ENCODE results near the gene C2CD3. TPM values are rescaled to one million over a fixed set of nuclear protein-coding genes. Genes with fewer than 3 reads are reported as not detected.
"Not testable (repeated sequence)": the region's sequence is repeated elsewhere in the genome, so short reads cannot be mapped to it uniquely, and the experiment has no call there.

C2CD3 gene
- polyA plus RNA-seq, 1 donor from 2014 or later = 7.5 TPM

DNA sequence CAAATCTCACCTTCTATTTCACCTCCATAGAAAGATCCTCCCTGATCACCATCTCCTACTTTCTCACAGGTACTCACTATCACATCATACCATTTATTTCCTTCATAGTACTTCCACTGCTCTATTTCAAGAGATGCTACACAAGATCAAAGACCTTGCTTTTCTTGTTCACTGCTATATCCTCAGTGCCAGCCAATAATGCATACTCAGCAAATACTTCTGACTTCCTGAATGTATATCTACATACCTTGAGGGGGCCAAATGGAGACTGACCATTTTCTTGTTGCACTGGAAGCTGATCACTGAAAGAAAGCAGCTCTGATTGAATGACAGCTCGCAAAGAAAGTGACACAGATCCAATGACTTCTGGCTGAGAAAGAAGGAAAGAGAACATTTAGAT, 64.7 kb downstream of the C2CD3 start:
- Mint-ChIP-seq H3K4me3 (no peak overlapping the region), H3K9me3 (no peaks in the 10 kb centered on the region), H3K4me1 (peaks cover 0 to 2% (median 0%) of the 10 kb centered on the region in 3 donors), H3K27ac (no peak overlapping the region), H3K27me3 (no peaks in the 10 kb centered on the region), H3K36me3 (peaks cover 19% of the 10 kb centered on the region)

DNA sequence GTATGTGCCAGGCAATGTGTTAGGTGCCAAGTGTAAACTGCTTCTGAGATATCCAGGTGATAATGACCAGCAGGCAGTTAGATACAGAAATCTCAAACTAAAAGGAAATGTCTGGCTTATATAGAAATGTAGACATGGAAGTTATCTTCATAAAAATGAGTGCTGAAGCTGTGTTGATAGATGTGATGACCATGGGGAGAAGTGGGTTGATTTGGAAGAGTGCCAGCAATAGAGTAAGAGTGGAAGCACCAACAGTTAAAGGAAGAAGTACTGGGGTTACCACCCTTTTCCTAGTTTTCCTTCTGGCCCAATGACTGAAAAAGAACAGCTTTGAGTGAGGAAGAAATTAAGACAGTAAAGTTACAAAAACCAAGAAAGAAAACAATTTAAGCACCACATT, 68.5 kb downstream of the C2CD3 start:
- H3K4me1 Mint-ChIP-seq = peaks cover 3 to 8% (median 5%) of the 10 kb centered on the region in 3 donors
- H3K27ac Mint-ChIP-seq = no peak overlapping the region
- H3K27me3 Mint-ChIP-seq = no peaks in the 10 kb centered on the region
- no peak overlapping the region for H3K4me3 Mint-ChIP-seq
- H3K9me3 Mint-ChIP-seq = no peaks in the 10 kb centered on the region
- peaks cover 25% of the 10 kb centered on the region for H3K36me3 Mint-ChIP-seq

DNA sequence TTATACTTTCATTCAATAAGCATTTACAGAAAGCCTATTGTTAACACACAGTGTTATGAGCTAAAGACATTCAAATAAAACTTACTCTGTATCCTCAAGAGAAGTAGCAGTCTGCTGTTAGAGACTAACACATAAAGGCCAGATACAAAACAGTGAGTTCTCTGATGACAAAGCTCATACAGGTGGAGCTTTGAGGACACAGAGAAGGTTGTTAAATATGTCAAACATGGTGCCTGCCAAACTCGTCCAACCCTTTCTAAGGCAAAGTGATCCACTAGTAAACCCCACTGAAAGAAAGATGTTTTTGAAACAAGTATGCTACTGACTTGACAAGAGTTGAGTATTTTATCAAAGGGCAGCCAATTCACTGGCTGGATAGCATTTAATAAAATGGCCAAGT, 70.1 kb downstream of the C2CD3 start:
- Mint-ChIP-seq H3K4me1 (peaks cover 1 to 8% (median 5%) of the 10 kb centered on the region in 3 donors), H3K36me3 (peaks cover 25% of the 10 kb centered on the region), H3K4me3 (no peak overlapping the region), H3K27me3 (no peaks in the 10 kb centered on the region), H3K27ac (no peak overlapping the region), H3K9me3 (no peaks in the 10 kb centered on the region)

DNA sequence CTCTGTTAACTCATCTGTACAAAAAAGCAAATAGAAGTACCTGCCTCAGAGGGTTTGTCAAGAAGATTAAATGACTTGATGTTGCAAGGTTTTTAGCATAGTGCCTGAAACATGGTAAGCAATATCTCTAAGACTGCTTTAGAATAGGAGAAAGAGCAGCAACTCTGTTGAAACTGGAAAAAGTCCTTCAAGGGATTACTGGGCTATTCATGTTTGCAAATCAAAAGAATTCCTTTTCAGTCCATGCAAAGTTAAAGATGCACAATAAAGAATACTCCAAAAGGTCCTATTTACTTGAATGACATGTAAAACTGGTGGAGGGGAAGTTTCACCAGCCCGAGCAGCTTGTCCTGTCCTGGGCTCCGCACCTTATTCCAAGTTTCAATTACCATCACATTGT, 70.6 kb downstream of the C2CD3 start:
- H3K9me3 Mint-ChIP-seq = no peaks in the 10 kb centered on the region
- H3K27me3 Mint-ChIP-seq = no peaks in the 10 kb centered on the region
- H3K27ac Mint-ChIP-seq = no peak overlapping the region
- no peak overlapping the region for H3K4me3 Mint-ChIP-seq
- H3K4me1 Mint-ChIP-seq = peaks cover 1 to 8% (median 5%) of the 10 kb centered on the region in 3 donors
- H3K36me3 Mint-ChIP-seq = peaks cover 20% of the 10 kb centered on the region

DNA sequence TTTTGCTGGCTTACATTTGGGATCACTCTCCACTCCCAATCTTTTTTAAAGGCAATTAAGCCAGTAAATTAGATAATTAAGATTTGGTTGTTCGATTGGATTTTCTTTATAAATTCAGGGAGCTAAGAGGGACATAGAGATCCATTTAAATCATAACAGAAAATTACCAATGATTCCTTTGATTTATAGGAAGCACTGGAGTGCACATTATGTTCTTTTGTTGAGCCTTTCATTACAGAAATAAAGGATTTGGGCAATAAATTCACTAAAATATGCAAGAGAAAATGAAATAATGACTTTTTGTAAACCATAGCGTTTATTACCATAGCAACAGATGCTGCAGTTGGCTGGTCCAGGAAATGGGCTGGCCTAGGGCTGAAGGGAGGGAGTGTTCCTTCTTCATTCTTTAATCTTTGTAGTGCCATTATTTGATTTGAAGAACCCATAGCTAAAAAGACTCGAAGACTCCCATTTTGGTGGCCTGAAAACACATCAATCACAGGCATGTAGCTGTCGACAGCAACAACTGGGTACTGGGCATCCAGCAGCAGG, 73.0 kb downstream of the C2CD3 start:
- Mint-ChIP-seq H3K27me3 (no peaks in the 10 kb centered on the region), H3K9me3 (no peaks in the 10 kb centered on the region), H3K36me3 (peaks cover 11% of the 10 kb centered on the region), H3K4me3 (no peak overlapping the region), H3K4me1 (peaks cover 1 to 8% (median 5%) of the 10 kb centered on the region in 3 donors), H3K27ac (peak overlapping the region in 1 of 3 donors; percentile 34)

DNA sequence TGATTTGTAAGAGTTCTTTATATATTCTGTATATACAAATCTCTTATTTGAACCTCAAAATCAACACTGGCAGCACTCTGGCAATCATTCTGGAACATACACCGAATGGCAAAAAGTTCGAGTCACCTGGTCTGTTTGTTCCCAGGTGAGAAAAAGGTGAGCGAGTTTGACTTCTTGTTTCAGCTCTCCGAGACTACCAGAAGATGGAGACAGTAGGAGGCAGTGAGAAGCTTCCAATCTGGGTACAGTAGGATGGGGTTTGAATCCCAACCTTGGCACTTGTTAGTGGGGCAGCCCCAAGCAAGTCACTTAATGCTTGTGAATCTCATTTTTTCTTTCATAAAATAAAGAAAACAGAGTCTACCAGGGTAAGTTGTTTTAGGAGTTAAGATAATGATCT, 76.4 kb downstream of the C2CD3 start:
- Mint-ChIP-seq H3K27me3 (no peaks in the 10 kb centered on the region), H3K4me3 (no peak overlapping the region), H3K4me1 (peaks cover 1 to 8% (median 5%) of the 10 kb centered on the region in 3 donors), H3K27ac (no peak overlapping the region), H3K36me3 (peaks cover 7% of the 10 kb centered on the region), H3K9me3 (no peaks in the 10 kb centered on the region)

DNA sequence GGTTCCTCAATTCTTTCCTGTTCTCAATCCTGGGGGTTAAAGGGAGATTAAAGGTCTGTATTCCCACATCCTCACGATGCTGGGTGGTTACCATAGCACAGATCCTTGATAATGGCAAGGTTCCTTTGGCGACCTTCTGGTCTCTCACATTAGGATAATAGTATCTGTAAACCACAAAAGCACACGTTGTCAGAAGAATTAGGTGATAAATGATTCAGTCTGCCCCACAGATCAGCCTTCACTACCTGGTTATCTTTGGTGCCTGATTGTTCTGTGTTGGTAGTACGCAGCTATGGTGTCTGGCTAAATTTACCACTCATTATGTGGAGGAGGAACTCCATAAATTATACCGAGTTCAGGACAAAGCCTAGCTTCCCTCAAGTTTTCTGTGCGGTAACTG, 78.4 kb downstream of the C2CD3 start:
- H3K4me3 Mint-ChIP-seq = no peak overlapping the region
- no peak overlapping the region for H3K27ac Mint-ChIP-seq
- H3K4me1 Mint-ChIP-seq = no peaks in the 10 kb centered on the region
- H3K9me3 Mint-ChIP-seq = no peaks in the 10 kb centered on the region
- no peaks in the 10 kb centered on the region for H3K27me3 Mint-ChIP-seq
- H3K36me3 Mint-ChIP-seq = peaks cover 3% of the 10 kb centered on the region

DNA sequence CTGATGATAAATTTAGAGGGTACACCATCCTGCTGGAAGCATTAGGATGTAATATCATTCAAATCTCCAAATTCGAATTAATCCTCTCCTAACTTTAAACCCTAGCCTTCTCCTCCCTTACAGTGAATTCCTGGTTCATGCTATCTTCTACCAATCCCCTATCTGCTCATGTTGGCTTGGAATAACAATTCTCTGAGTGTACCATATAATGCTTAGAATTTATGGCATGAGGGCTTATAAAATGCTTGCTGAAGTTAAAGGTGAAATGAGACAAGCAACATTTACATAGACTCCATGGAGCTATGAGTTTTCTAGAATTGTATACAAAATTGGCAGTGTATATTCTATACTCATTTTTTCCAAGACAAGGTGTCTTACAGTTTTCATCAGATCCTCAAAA, 79.3 kb downstream of the C2CD3 start:
- H3K4me3 Mint-ChIP-seq = no peak overlapping the region
- H3K27ac Mint-ChIP-seq = no peak overlapping the region
- no peaks in the 10 kb centered on the region for H3K9me3 Mint-ChIP-seq
- no peaks in the 10 kb centered on the region for H3K4me1 Mint-ChIP-seq
- H3K36me3 Mint-ChIP-seq = no peaks in the 10 kb centered on the region
- no peaks in the 10 kb centered on the region for H3K27me3 Mint-ChIP-seq

DNA sequence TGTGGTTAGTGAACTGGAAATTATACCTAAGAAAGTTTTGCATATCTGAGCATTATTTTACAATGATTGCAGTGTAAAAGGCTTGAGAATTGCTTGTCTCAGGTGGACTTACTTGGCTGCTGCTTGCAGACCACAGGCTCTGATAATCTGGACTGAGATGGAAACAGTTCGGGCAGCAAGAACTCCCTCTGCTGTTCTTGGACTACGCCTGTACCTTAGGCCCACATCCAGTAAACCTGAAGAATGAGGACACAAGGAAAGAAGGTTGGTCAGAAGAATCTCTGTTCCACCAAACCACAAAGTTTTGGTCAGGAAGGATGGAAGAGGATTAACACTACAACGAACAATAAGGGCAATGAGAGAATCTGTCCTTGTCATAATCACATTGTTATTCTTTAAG, 80.1 kb downstream of the C2CD3 start:
- H3K4me1 Mint-ChIP-seq = no peaks in the 10 kb centered on the region
- H3K4me3 Mint-ChIP-seq = no peak overlapping the region
- H3K9me3 Mint-ChIP-seq = no peaks in the 10 kb centered on the region
- H3K27me3 Mint-ChIP-seq = no peaks in the 10 kb centered on the region
- H3K27ac Mint-ChIP-seq = no peak overlapping the region
- H3K36me3 Mint-ChIP-seq = no peaks in the 10 kb centered on the region

DNA sequence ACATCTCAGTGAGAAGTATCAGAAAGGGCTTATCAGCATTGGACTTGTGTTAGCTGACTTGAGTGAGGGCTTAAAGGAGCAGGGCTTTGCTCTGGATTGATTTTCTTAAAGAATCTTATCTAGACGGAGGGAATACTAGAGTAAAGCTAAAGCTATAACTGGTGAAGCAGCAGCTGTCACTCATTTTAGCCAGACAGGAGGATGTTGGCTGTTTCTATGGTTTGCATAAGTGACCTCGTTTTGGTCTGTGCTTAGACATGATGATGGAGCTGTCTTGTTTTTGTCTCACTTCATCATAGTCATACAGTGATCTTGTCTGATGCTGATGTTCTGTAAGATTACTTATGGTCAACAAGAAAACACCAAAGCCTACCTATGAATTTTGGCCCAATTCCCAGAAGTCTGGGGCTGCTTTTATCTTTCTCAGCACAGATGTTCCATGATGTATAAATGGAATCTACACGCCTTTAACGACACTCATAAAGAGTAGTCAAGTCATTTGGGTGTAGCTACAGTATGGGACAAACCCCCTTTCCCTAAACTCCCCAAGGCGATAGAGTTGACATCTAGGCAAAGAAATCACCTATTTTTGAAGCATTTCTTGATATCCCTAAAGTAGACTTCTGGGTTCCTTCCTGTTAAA, 84.4 kb downstream of the C2CD3 start:
- Mint-ChIP-seq H3K4me1 (peaks cover 0 to 4% (median 0%) of the 10 kb centered on the region in 3 donors), H3K27ac (no peak overlapping the region), H3K9me3 (peaks cover 0 to 4% (median 0%) of the 10 kb centered on the region in 3 donors), H3K27me3 (no peaks in the 10 kb centered on the region), H3K36me3 (peaks cover 6% of the 10 kb centered on the region), H3K4me3 (no peak overlapping the region)

DNA sequence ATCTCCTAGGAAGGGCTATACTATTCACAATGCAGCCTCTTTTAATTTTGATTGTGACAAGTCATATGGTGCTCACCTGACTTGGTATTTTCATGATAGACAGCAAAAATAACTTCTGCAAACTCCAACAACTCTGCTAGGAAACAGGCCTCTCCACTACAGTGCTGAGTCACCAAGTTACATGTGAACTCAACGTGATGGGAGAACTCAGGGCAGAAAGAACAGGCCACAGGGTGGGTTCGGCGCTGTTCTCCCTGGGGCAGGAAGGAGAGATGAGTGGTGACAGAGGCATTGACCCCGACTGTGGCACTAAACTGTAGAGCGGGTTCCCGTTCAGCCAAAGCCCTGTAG, 85.3 kb downstream of the C2CD3 start:
- Mint-ChIP-seq H3K4me1 (peaks cover 0 to 4% (median 0%) of the 10 kb centered on the region in 3 donors), H3K9me3 (peaks cover 0 to 4% (median 0%) of the 10 kb centered on the region in 3 donors), H3K27me3 (no peaks in the 10 kb centered on the region), H3K36me3 (peaks cover 10% of the 10 kb centered on the region), H3K27ac (peak overlapping the region in 1 of 3 donors; percentile 35), H3K4me3 (no peak overlapping the region)

DNA sequence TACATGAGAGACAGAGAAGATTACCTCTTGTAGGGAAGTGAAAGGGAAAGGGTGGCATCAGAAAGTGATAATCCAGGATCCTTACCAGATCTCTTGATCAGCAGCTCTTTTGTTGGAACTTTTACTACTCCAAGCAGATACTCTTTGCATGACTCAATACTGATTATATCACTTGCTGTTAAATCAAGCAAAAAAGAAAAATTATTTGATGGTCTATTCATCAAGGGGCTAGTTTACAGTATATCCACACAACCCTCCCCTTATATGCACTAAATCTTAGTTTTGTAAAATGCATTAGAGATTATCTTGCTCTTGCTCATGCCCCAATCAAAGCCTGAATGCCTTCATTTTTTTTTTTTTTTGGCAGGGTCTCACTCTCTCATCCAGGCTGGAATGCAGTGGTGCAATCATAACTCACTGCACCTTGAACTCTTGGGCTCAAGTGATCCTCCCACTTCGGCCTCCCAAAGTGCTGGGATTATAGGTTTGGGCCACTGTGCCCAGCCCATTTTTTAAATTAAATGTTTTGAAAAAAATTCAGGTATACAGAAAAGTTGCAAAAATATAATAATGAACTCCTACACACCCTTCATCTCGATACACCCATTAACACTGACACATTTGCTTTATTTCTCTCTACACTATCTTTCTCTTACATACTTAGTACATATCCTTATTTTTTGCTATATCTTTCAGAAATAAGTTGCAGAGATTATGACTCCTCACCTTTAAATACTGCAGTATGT, 85.8 kb downstream of the C2CD3 start:
- Mint-ChIP-seq H3K27ac (no peak overlapping the region), H3K27me3 (no peaks in the 10 kb centered on the region), H3K4me1 (peaks cover 0 to 4% (median 0%) of the 10 kb centered on the region in 3 donors), H3K4me3 (no peak overlapping the region), H3K36me3 (peaks cover 10% of the 10 kb centered on the region), H3K9me3 (peaks cover 0 to 4% (median 0%) of the 10 kb centered on the region in 3 donors)

DNA sequence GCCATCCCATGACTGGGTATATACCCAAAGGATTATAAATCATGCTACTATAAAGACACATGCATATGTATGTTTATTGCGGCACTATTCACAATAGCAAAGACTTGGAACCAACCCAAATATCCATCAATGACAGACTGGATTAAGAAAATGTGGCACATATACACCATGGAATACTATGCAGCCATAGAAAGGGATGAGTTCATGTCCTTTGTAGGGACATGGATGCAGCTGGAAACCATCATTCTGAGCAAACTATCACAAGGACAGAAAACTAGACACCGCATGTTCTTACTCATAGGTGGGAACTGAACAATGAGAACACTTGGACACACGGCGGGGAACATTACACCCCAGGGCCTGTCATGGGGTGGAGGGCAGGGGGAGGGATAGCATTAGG, 86.9 kb downstream of the C2CD3 start:
- H3K27ac Mint-ChIP-seq, H3K4me3 Mint-ChIP-seq, H3K9me3 Mint-ChIP-seq, H3K27me3 Mint-ChIP-seq, H3K4me1 Mint-ChIP-seq, H3K36me3 Mint-ChIP-seq: not testable (repeated sequence)

DNA sequence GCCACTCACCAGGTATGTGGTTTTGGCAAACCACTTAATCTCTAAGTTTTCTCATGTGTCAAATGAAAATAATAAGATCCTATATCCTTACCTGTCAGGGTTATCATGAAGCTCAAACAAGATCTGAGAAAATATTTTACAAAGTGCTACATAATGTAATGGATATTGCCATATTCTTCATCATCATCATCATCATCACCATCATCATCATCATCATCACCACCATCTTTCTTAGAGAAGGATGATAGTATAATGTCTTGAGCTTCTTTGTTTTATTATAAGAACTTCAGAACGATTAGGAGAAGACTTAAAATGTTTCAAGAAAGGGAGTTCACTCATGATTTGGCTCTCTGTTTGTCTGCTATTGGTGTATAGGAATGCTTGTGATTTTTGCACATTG, 89.4 kb downstream of the C2CD3 start:
- H3K4me1 Mint-ChIP-seq = peaks cover 0 to 4% (median 0%) of the 10 kb centered on the region in 3 donors
- peaks cover 20% of the 10 kb centered on the region for H3K36me3 Mint-ChIP-seq
- no peak overlapping the region for H3K27ac Mint-ChIP-seq
- H3K9me3 Mint-ChIP-seq = peaks cover 0 to 4% (median 0%) of the 10 kb centered on the region in 3 donors
- no peaks in the 10 kb centered on the region for H3K27me3 Mint-ChIP-seq
- no peak overlapping the region for H3K4me3 Mint-ChIP-seq

DNA sequence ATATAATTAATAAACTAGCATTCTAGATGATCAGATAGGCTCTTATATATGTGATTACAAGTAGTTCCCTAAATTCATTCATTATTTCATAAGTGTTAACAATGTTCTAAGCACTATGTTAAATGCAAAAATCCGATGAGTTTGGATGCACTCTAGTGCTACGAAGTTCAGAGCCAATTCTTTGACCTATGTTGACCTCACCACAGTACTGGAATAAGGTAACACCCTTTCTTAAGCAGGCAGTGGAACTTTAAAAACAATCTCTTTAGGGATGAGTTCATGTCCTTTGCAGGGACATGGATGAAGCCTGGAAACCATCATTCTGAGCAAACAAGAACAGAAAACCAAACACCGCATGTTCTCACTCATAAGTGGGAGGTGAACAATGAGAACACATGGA, 93.6 kb downstream of the C2CD3 start:
- no peaks in the 10 kb centered on the region for H3K9me3 Mint-ChIP-seq
- no peak overlapping the region for H3K4me3 Mint-ChIP-seq
- no peaks in the 10 kb centered on the region for H3K27me3 Mint-ChIP-seq
- peaks cover 0 to 2% (median 0%) of the 10 kb centered on the region in 3 donors for H3K4me1 Mint-ChIP-seq
- peak overlapping the region in 1 of 3 donors; percentile 51 for H3K27ac Mint-ChIP-seq
- peaks cover 13% of the 10 kb centered on the region for H3K36me3 Mint-ChIP-seq

DNA sequence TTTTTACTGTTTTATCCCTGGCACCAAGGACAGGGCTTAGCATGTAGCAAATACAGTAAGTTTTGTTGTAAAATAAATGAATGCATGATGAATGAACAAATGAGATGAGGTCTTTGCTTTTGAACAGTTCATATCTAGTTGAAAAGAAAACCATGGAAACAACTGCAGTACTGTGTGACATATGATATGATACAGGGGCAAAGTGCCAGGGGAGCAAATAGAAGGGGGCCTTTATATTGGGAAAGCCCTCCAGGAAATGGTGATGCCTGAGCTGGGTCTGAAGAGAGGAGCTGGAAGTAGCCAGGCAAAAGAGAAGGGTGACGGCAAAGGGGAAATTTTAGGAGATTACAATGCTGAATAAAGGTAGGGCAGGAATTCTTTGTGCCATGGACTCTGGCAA, 98.1 kb downstream of the C2CD3 start:
- no peaks in the 10 kb centered on the region for H3K27me3 Mint-ChIP-seq
- H3K9me3 Mint-ChIP-seq = no peaks in the 10 kb centered on the region
- peaks cover 0 to 2% (median 0%) of the 10 kb centered on the region in 3 donors for H3K4me1 Mint-ChIP-seq
- H3K36me3 Mint-ChIP-seq = peaks cover 5% of the 10 kb centered on the region
- no peak overlapping the region for H3K4me3 Mint-ChIP-seq
- no peak overlapping the region for H3K27ac Mint-ChIP-seq

Data from IgD-negative memory B cell (primary cell).